Glomerular visceral epithelial cell (primary cell): Measurements from ENCODE around the gene NXPE1.

Experiments used
- DNase-seq: peaks from one replicate; pipeline ENCODE4 v3.0.0-alpha.2; 2016; ENCODE audit errors: extremely low spot score

NXPE1 gene

DNA sequence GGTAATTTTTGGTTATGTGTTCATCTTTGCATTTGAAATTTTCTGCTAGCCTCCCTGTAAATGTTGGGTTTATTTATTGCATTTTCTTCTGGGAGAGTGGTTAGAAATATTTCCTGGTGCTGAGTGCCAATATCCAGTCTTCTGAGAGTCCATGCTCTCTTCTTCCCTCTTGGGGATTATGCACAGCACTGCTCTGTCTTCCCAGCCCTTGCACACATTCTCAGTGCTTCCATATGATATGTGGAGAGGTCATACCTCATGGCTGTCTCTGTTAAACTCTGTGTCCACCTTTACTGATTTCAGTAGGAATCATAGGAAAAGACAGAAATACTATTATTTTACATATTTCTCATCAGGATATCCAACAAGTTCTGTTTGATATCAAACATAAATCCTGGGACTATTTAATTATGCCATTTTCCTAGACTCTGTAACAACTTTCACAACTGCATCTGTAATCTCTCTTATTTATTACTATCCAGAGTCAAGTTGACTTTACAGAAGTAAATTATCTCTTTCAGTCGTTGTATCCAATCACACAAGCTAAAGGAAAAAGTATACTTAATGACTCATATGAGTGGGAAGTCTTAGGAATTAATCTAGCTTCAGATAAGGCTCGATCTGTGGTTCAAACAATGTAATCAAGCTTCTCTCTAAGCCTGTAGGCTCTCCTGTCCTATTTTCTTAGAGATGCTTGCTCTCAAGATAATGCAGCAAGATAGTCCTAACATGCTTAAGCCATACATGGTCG is 2.7 kb upstream of the NXPE1 start:
- no peak for DNase-seq

DNA sequence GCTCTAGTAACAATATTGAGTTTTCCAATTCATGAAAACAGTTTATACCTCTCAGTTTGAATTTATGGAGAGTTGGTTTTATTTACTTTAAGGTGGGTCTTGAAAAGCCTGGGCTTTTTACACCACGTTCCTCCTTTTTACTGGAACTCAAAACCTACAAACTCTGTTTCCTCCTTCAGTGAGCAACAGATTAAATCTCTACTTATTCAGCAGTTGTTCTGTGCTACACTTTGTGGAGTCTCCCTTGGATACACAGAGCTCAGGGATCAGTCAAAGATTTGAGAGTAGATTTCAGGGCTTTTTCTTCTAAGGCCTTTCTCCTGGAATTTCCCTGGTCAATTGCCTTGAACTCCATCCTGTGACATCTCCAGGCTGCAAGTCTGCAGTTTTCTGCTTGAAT is 3.5 kb downstream of the NXPE1 start:
- DNase-seq: no peak

DNA sequence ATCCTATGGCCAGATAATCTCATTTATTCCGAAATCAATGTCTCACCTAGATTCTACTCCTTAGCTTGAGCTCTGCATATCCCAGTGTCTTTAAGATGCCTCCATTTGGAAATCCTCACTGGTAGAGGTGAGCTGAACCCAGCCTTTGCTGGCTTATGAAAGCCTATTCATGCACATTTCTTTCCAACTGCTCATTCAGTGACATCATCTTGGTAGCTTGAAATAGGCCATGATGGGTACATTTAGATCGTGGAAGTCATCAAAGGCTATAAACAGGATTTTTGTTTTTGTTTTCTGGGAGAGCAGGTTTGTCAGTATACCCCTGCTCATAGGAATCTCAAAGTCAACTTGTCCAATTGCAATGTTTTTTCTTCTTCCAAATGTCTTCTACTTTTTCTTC is 6.0 kb downstream of the NXPE1 start:
- no peak for DNase-seq

DNA sequence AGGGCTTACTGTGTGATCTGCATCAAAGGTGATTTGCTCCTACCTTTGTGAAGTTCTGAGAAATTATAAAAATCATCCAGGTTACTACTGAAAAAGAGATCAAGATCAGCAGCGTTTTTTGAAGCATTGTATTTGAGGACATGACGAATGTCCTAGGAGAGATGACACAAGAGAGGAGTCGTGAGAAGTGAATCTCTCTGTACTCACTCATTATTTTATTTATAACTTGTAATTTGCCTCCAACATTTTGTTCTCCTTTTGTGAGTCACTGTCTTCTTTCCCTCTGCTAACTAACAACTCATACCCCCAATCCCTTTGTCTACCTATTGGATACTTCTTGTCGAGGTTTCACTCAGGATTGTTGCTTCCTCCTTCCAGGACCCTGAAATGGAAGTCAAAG is 8.6 kb downstream of the NXPE1 start:
- no peak for DNase-seq

DNA sequence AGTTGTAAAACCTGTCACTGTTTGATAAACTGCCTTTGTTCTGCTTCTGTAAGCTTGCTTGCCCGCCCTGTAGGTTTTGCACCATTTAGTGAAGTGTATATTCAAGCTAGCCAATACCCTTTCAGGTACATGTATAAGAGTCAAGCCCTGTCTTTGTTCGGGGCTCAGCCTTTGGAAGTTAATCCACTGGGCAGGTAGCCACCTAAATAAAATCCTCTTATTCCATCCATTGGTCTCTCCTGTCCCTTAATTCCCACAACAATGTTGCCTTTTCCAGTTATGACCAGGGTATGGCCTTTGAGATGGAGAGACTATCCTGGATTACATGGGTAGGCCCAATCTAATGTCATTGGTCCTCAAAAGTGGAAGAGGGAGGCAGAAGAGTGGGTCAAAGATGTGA is 34.0 kb downstream of the NXPE1 start:
- DNase-seq: no peak

DNA sequence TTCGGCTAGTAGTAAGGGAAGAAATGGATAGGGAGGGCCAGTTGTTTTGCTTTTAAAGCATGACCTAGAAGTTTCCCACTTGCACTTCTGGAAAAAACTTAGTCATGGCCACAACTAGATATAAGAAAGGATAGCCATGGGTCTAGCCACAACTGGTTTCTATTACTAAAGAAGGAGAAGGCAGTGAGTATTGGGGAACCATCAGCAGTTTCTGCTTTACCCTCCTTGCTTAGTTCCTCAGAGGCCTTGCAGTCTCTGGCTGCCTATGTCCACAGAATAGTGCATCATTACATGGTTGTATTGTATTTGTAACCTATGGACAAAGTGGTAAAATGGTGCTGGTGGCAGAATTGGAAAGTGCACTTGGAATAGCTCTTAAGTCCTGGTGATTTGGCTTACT is 35.6 kb downstream of the NXPE1 start:
- no peak for DNase-seq

DNA sequence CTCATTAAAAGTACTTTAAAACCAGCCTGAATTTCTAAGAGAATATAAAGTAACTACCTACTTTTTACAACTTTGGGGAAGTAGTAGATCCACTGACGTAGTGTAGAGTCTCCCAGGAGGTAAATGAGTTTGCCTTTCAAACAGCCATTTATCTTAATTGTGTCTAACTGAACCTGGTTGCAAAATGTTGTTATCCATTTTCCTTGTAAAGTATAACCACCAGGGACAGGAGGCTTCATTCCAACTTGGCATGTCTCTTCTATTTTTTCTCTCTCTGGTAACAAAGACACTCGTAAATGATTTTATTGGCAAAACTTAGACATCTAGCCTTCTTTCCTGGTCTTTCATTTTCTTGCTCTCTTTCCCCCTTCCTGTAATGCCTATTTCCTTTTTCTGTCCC is 36.9 kb downstream of the NXPE1 start:
- DNase-seq: no peak

DNA sequence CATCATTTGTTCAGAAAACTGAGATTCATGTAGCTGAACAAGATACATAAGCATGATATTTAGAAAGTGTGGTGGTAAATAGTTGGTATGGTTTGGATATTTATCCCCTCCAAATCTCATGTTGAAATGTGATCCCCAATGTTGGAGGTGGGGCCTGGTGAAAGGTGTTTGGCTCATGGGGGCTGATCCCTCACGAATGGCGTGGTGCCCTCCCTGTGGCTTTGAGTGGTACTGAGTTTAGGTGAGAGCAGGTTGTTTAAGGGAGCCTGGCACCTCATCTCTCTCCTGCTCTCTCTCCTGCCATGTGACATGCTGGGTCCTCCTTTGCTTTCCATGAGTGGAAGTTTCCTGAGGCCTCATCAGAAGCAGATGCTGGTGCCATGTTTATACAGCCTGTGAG is 48.1 kb downstream of the NXPE1 start:
- DNase-seq: no peak

DNA sequence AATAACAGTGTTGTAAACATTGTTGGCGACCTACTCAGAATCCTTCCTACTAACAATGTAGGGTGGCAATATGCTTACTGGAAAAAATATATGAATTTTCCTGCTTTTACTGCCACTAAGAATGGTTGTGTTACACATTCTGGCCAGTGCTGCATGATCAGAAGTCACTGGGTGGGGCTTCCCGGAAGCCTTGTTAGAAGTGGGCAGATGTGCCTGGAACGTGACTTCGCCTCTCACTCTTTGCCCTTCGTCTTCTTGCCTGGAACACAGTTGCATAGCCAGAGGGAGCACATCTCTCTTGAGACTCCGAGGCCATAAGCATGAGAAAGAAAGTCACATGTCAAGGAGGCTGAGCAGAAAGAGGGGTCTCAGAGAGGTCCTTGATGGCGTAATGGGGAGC is 48.6 kb downstream of the NXPE1 start:
- DNase-seq: no peak

DNA sequence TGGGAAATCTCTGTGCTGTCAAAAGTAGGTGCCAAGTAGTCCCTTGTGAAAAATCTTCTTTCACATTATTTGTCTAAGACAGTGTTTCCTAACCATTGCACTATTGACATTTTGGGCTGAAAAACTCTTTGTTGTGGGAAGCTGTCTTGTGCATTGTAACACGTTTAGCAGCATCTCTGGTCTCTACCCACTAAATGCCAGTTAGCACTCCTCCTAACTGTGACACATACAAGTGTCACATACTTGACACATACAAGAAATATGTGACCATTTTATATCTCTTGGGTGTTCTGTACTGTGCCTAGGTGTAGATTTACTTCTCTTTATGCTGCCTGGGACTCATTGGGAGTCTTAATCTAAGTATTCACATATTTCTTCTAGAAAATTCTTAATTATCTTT is 57.8 kb downstream of the NXPE1 start:
- no peak for DNase-seq

DNA sequence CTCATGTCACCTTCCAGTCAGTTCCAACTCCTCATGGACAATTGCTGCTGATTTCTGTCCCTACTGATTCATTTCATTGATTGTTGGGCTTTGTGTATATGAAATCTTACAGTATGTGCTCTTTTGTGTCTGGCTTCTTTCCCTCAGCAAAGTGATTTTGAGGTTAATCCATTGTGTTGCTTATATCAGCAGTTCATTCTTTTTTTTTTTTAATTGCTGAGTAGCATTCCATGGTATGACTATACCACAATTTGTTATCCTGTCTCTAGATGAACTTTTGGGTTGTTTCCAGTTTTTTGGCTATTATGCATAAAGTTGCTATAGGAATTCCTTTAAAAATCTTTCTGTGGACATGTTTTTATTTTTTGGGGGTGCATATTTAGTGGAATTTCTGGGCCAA is 59.9 kb downstream of the NXPE1 start:
- DNase-seq: no peak

DNA sequence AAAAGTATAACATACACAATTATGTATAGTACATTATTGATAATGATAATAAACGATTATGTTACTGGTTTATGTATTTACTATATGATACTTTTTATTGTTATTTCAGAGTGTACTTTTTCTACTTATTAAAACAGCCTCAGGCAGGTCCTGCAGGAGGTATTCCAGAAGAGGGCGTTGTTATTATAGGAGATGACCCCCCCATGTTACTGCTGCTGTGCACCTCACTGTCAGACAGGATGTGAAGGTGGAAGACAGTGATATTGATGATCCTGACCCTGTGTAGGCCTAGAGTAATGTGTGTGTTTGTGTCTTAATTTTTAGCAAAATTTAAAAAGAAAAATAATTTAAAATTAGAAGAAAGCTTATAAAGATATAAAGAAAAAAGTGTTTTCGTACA is 62.8 kb downstream of the NXPE1 start:
- DNase-seq: no peak

DNA sequence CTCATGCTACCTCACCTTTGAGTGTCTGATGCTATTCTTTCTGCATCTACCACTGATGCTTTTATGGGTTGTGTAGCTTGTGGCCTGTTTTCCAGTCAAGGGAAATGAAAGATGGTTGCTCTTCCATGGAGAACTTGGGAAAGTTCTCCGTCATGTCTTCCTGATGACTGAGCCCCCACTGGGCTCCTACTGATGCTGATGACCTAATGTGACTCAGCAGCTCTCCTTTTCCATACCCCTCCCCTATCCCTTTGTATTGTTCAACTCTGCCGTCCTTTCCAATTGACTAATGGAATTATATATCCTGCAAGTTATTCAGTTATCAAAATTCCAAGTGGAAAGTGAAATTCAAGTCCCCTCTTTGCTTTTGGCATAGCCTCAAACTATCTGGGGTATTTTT is 75.8 kb downstream of the NXPE1 start:
- DNase-seq: no peak

DNA sequence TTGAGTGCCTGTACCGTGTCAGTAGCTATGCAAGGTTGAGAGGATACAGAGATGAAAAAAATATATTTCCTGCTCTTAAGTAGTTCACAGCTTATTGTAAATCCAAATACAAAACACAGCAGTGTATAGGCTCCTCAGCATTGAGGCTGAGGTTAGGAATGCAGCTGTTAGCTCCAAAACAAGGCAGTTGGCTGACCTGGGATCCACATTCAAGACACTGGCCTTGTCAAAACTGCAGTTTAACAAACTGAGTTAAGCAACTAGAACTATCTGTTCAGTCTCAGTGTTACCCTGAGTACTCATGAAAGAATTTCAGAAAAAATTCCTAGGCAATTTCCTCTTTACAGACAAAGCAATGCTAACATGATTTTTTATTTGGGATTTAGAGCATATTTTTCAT is 77.6 kb downstream of the NXPE1 start:
- no peak for DNase-seq

DNA sequence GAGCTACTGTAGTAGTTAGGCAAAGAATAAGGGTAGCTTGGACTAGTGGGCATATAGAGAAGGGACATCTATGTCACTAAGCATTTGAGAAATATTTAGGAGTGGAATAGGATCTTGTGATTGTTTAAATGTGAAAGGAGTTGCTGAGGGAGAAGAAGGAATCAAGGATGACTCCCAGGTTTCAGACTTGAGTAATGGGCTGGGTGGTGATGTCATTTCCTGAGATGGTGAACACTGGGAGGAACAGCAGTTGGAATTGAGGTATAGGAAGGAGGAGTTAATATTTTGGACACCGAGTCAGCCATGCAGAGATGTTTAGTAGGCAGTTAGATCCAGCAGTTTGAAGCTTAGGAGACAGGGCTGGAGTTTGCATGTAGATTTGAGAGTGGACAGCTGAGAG is 80.3 kb downstream of the NXPE1 start:
- DNase-seq: no peak

DNA sequence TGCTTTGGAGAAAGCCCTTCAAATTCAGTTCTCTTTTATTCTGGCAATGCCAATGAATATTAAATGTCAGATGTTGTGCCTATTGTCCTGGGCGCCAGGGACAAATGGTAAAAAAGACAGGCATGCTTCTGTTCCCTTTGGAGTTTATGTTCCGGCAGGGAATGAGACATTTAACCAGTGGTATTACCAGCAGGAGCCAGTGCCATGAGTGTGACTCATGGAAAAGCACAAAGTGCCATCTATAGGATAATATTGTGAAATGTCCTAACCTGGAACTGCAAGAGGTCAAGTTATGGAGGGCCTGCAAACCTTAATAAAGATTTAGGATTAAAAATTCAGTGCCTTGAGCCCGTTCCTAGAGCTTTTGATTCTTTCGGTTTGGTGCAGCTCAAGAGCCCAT is 80.9 kb downstream of the NXPE1 start:
- DNase-seq: no peak

DNA sequence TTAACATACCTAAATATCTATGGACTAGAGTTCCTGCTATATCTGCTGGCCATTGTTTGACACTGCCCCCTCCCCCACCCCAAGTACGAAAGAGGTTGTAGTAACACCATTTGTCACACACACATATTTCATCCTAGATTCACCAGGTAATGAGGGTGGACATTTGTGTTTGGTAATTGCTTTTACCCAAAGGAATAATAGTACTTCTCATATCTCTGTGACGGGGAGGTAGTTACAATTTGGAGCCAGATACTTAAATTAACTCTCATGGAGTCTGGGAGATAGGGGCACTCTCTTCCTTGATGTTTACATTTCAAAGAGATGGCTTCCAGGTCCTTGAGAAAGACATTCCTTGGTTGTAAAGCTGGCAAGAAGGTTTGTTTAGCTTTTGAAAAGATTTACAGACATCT is 81.7 kb downstream of the NXPE1 start:
- DNase-seq: no peak

DNA sequence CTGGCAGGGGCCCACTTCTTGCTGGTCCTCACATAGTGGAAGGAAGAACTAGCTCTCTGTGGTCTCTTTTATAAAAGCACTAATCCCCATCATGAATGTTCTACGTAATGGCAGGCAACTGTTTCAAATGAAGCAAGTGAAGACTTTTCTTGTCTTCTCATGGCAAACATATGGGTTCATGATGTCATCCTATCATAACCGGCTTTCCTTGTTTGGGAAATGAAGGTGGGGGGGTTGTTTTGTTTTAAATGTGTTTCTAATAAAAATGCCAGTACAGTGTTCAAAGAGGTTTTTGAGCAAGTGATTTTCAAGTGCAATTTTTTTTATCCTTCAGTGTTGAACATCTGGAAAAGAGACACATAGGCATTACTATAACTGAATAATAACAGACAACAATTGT is 87.0 kb downstream of the NXPE1 start:
- DNase-seq: no peak
